CD4-positive, alpha-beta T cell treated with Interleukin-6 for 4 hours (primary cell): ENCODE measurements around the gene MAP2.

ENCODE experiments used
- DNase-seq: peaks from one replicate; pipeline ENCODE4 v3.0.0-alpha.2; 2020; ENCODE audit warnings: mixed read lengths

Gene MAP2

GRCh38 chr2:209753020-209753419, 329.2 kb downstream of the MAP2 start:
- DNase-seq: no peak

GRCh38 chr2:209757163-209757562, 333.3 kb downstream of the MAP2 start:
- no peak for DNase-seq

DNA sequence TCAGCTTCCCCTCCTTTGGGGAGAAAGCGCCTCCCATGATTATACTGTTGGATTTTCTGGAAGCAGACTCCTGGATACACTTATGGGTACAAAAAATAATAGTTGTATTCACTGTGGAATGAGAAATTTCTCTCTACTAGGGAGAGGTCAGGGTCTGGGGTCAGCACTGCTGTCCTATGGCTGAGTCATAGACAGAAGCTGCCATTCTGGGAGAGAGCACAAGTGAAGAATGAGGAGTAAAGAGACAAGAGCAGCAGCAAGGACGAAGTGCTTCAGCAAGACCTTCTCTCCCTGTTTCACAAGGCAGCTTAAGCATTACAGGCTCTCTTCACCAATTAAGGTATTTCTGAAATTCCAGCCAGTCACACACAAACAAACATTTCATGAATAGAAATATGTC, 337.7 kb downstream of the MAP2 start:
- DNase-seq: no peak

- no peak for DNase-seq
Measured at GRCh38 chr2:209762563-209762962, 338.7 kb downstream of the MAP2 start.

DNA sequence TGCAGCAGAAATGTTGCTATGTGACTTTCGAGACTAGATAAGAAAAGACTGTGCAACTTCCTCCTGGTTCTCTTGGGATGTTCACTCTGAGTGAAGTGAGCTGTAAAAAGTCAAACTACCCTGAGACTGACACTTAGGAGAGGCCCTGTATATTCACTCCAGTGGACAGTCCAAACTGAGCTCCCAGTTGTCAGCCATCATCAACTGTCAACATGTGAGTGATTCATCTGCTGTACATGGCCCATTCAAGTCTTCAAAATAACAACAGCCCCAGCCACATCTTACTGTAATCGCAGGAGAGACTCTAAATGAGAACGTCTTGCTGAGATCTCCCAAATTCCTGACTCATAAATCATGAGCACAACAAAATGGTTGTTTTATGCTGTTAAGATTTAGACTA, 339.3 kb downstream of the MAP2 start:
- DNase-seq: no peak

GRCh38 chr2:209766613-209767012, 342.8 kb downstream of the MAP2 start:
- no peak for DNase-seq

GRCh38 chr2:209767316-209767715, 343.5 kb downstream of the MAP2 start:
- DNase-seq: no peak

DNA sequence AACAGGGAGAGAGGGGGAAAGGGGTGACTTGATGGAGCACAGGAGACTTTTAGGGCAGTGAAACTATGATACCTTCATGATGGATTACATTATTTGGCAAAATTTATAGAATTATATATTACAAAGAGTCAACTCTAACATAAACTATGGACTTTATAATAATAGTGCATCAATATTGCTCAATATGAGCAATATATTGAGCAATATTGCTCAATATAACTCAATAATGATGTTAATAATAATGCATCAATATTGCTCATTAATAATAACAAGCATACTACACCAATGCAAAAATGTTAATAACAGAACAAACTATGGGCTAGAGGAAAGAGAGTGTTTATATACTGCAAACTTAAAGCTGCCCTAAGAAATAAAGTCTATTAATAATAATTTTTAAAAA, 344.7 kb downstream of the MAP2 start:
- no peak for DNase-seq

DNA sequence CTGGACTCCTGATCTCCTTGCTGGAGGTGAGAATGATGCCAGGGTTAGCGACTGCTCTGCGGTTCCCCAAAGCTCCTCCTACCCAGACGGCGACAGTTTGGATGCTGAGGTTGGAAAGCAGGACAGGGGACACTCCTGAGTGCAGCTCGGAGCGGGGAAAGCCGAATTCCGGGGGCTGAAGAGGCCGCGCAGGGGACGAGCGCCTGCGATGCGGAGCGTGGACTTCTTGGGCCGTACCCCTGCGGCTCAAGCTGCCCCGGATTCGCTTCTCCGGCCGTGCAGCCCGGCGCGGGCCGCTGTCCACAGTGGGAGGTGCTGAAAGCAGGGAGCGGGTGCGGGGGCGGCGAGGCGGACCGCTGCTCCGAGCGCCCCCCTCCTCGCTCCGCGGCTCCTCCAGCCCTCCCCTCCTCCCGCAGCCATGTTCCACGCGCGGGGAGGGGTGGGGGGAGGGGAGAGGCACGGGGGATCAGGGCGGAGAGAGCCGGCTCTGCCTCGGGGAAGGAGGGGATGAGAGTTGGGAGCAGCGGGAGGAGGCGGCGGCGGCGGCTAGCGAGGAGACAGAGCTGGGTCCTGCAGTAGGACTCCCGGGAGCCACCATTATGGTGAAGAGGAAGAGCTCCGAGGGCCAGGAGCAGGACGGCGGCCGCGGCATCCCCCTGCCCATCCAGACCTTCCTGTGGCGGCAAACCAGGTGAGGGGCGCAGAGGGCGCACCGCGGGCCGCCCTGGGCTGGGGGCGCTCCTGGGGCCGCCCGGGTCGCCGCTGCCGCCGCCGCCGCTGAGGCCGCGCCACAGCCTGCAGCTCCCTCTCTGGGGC, 347.8 kb downstream of the MAP2 start, which contains the start of gene UNC80:
UNC80 (plus strand) TSS at position 359 of the 816 bp plus-strand sequence; CDS start at position 600, 241 bp downstream.
- no peak for DNase-seq

DNA sequence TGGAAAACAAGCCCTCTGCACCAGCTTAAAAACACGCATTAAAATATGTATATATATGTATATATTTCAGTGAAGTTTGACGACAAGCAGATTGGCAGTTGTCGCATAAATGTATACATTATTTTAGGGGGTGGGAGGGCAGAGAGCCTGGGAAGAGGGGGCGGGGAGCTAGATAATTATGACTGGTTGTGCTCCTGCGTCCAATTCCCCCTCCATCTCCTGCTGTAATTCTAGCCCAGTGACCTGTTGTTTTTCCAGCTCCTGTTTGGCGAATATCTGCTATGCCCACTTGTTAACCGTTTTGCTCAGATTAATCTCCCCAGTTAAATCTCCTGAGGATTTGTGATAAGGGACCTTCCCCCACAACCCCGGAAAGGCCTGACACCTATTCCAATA, 348.4 kb downstream of the MAP2 start:
- DNase-seq: no peak

GRCh38 chr2:209773377-209773776, 349.5 kb downstream of the MAP2 start:
- no peak for DNase-seq
